ENCODE results near the gene KLHL35.

GRCh38 chr11:75425422-75425821 lies 7.6 kb downstream of the KLHL35 start:
- TF ChIP-seq POLR2A (IDR thresholded peaks at IDR 0.05) (no peak), CTCF (IDR thresholded peaks at IDR 0.05) (no peak)
